Left colon (tissue), 2 donors: Measurements from ENCODE around the gene TCF12. TPM values are rescaled to one million over a fixed set of nuclear protein-coding genes. Genes with fewer than 3 reads are reported as not detected.
"Not testable (repeated sequence)": the region's sequence is repeated elsewhere in the genome, so short reads cannot be mapped to it uniquely, and the experiment has no call there.

Source experiments
- ATAC-seq: fragments of 200-7000 bp; cut with Tn5 transposase; one replicate; pipeline ENCODE4 v1.9.1; 2020; ENCODE audit warnings: mild to moderate bottlenecking, moderate library complexity
- DNase-seq, 2 donors: peaks; one replicate each; pipeline ENCODE4 v3.0.0-alpha.2; 2020
- intact Hi-C, 2 donors: fragments of 100-400 bp; cut with DNase I in 1 of 2; cut with micrococcal nuclease in 1 of 2; formaldehyde crosslinking; loops; one replicate each; pipeline versions ENCODE4 v1.11.2 to v1.14.0; 2022; cut with DNase I, micrococcal nuclease
- total RNA-seq, 2 donors: library from RNA; stranded (reverse); fragmentation: NEBNext Ultra II Directional; extraction: Animal tissue kit (Norgen Biotek cat#: 25700); gene quantifications; one replicate each; pipeline ENCODE4 v1.2.1, GENCODE V29; 2021
- donor health status: DM: no; HTN: no; CAD: no.
- donor health status: DM: yes; HTN: yes; CAD: no.

Gene TCF12
- total RNA-seq, 2 donors from 2014 or later: 80.5 to 82.8 TPM

GRCh38 chr15:57143511-57144078 lies 225.2 kb downstream of the TCF12 start:
- intact Hi-C loops: loop anchor here in 1 of 2 donors (10.0 kb wide), 1 partner anchor 161 kb away; no protein-coding TSS in a partner anchor
- DNase-seq (no peak), ATAC-seq (no peak)

GRCh38 chr15:57144448-57144847 lies 226.0 kb downstream of the TCF12 start:
- DNase-seq: no peak
- ATAC-seq: no peak
- intact Hi-C loops: loop anchor here in 1 of 2 donors (10.0 kb wide), 1 partner anchor 160 kb away; no protein-coding TSS in a partner anchor

- intact Hi-C loops: loop anchor here in 1 of 2 donors (10.0 kb wide), 1 partner anchor 158 kb away; no protein-coding TSS in a partner anchor
- DNase-seq (no peak), ATAC-seq (peak; percentile 75)
Observed at GRCh38 chr15:57146506-57147201, 228.2 kb downstream of the TCF12 start.

GRCh38 chr15:57147621-57148020 lies 229.2 kb downstream of the TCF12 start:
- intact Hi-C loops: loop anchor here in 1 of 2 donors (10.0 kb wide), 1 partner anchor 157 kb away; no protein-coding TSS in a partner anchor
- DNase-seq (no peak), ATAC-seq (no peak)

- no peak for DNase-seq
- intact Hi-C loops: loop anchor here in 1 of 2 donors (10.0 kb wide), 1 partner anchor 157 kb away; no protein-coding TSS in a partner anchor
- no peak for ATAC-seq
Observed at GRCh38 chr15:57148262-57148661, 229.8 kb downstream of the TCF12 start.

- intact Hi-C loops: loop anchor here in 1 of 2 donors (10.0 kb wide), 1 partner anchor 156 kb away; no protein-coding TSS in a partner anchor
- ATAC-seq: no peak
- DNase-seq: no peak
Observed at GRCh38 chr15:57149196-57149595, 230.8 kb downstream of the TCF12 start.

- no peak for DNase-seq
- no peak for ATAC-seq
- intact Hi-C loops: no loop called here
Observed at GRCh38 chr15:57150066-57150865, 231.8 kb downstream of the TCF12 start.

- DNase-seq, ATAC-seq, intact Hi-C loops: not testable (repeated sequence)
Observed at GRCh38 chr15:57150866-57151203, 232.4 kb downstream of the TCF12 start.

GRCh38 chr15:57152133-57152532 lies 233.7 kb downstream of the TCF12 start:
- intact Hi-C loops: no loop called here
- no peak for ATAC-seq
- no peak for DNase-seq

- DNase-seq: no peak
- intact Hi-C loops: no loop called here
- ATAC-seq: no peak
Observed at GRCh38 chr15:57152666-57153539, 234.5 kb downstream of the TCF12 start.

GRCh38 chr15:57156210-57156884 lies 237.9 kb downstream of the TCF12 start:
- ATAC-seq (no peak), DNase-seq (no peak)
- intact Hi-C loops: no loop called here

GRCh38 chr15:57158589-57158988 lies 240.1 kb downstream of the TCF12 start:
- ATAC-seq (no peak), DNase-seq (no peak)
- intact Hi-C loops: no loop called here

- intact Hi-C loops: no loop called here
- no peak for DNase-seq
- ATAC-seq: no peak
Observed at GRCh38 chr15:57158997-57159668, 240.7 kb downstream of the TCF12 start.

- DNase-seq: no peak
- intact Hi-C loops: no loop called here
- no peak for ATAC-seq
Observed at GRCh38 chr15:57159767-57160166, 241.3 kb downstream of the TCF12 start.

GRCh38 chr15:57160823-57161560 lies 242.5 kb downstream of the TCF12 start:
- intact Hi-C loops: no loop called here
- ATAC-seq (no peak), DNase-seq (no peak)

- intact Hi-C loops, ATAC-seq, DNase-seq: not testable (repeated sequence)
Observed at GRCh38 chr15:57164251-57164650, 245.8 kb downstream of the TCF12 start.

- ATAC-seq (no peak), DNase-seq (no peak)
- intact Hi-C loops: no loop called here
Observed at GRCh38 chr15:57165992-57166391, 247.5 kb downstream of the TCF12 start.
